GM12878 (cell line): ENCODE results near the gene LMAN2. TPM values are rescaled to one million over a fixed set of nuclear protein-coding genes. Genes with fewer than 3 reads are reported as not detected.

ENCODE experiments used
- ATAC-seq: fragments of 200-7000 bp; cut with Tn5 transposase; 3 replicates; pipeline ENCODE4 v1.9.1; 2020; ENCODE audit warnings: mild to moderate bottlenecking, moderate library complexity
- BruUV-seq: library from RNA; stranded (reverse); fragments of 400-500 nt; replicated peaks from 2 replicates; lab custom pipeline; 2021; lab: Mats Ljungman, UMichigan
- CTCF ChIA-PET: fragments of 300-600 bp; sonication (Branson Sonifier 250); formaldehyde crosslinking; extraction: SDS; loops from one replicate; lab custom pipeline; 2021; ENCODE audit warnings: inconsistent platforms; lab: Yijun Ruan, JAX
- POLR2A ChIA-PET: fragments of 350-600 bp; formaldehyde crosslinking; extraction: SDS; loops from one replicate; lab custom pipeline; 2021; ENCODE audit warnings: inconsistent platforms; lab: Charles Lee
- RAD21 ChIA-PET: fragments of 300-600 bp; sonication (Branson Sonifier 250); formaldehyde crosslinking; loops from one replicate; lab custom pipeline; 2023; ENCODE audit warnings: antibody characterized with exemption; ENCODE audit not compliant: unreplicated experiment; lab: Charles Lee
- SMC1A ChIA-PET: fragments of 300-600 bp; sonication (Branson Sonifier 250); formaldehyde crosslinking; loops from one replicate; lab custom pipeline; 2023; ENCODE audit not compliant: unreplicated experiment, uncharacterized antibody; lab: Charles Lee
- DNase-seq: peaks from one replicate; pipeline ENCODE4 v3.0.0-alpha.2; 2011; ENCODE audit warnings: low read depth, low spot score
- FAIRE-seq: peaks from 3 replicates; lab custom pipeline; 2011; peaks lifted over from hg19 to GRCh38; lab: Jason Lieb, UNC
- H2AFZ ChIP-seq: 2 replicates; pipeline ENCODE4 v1.6.0; 2011; ENCODE audit warnings: low read depth, low read length, control low read depth; ENCODE audit not compliant: control insufficient read depth
- H3K27ac ChIP-seq: 2 replicates; pipeline ENCODE4 v1.5.1; 2011; ENCODE audit warnings: control low read depth; ENCODE audit not compliant: control insufficient read depth, insufficient read depth
- H3K27me3 ChIP-seq, 2 experiments: replicated peaks in 1 of 2; 2 replicates each; pipeline versions ENCODE4 v1.6.0 to v1.6.1; 2011; ENCODE audit warnings: low read length in 1 of 2; ENCODE audit not compliant: control insufficient read depth in 2 of 2, insufficient read depth in 2 of 2
- H3K36me3 ChIP-seq, 2 experiments: 2 replicates each; pipeline ENCODE4 v1.5.1; 2011; ENCODE audit warnings: low read length in 1 of 2; ENCODE audit not compliant: control insufficient read depth in 2 of 2, insufficient read depth in 2 of 2
- H3K4me1 ChIP-seq: 2 replicates; pipeline ENCODE4 v1.6.1; 2011; ENCODE audit warnings: mild to moderate bottlenecking, low read length, moderate library complexity, mixed read lengths; ENCODE audit not compliant: control insufficient read depth, insufficient read depth
- H3K4me2 ChIP-seq: 2 replicates; pipeline ENCODE4 v1.6.0; 2011; ENCODE audit warnings: control low read depth; ENCODE audit not compliant: control insufficient read depth, insufficient read depth
- H3K4me3 ChIP-seq: fragments of 200-600 bp; sonication (generic); 2 replicates; pipeline ENCODE4 v1.5.1; 2016
- H3K79me2 ChIP-seq: 2 replicates; pipeline ENCODE4 v1.6.0; 2011; ENCODE audit warnings: low read length; ENCODE audit not compliant: control insufficient read depth, insufficient read depth
- H3K9ac ChIP-seq: 2 replicates; pipeline ENCODE4 v1.8.0; 2011; ENCODE audit warnings: low read length, control low read depth, mixed read lengths; ENCODE audit not compliant: control insufficient read depth, insufficient read depth
- H3K9me3 ChIP-seq: replicated peaks from 3 replicates; pipeline ENCODE4 v1.5.1; 2011; ENCODE audit warnings: mild to moderate bottlenecking, low read length; ENCODE audit not compliant: control insufficient read depth, insufficient read depth
- H4K20me1 ChIP-seq: 2 replicates; pipeline ENCODE4 v1.6.0; 2011; ENCODE audit not compliant: control insufficient read depth, insufficient read depth
- CEBPZ ChIP-seq: fragments of 150-350 bp; IDR thresholded peaks from 2 replicates; pipeline ENCODE4 v1.6.1; 2016; ENCODE audit warnings: low read depth, low read length
- CREM ChIP-seq: IDR thresholded peaks from 2 replicates; pipeline ENCODE4 v1.6.1; 2014; ENCODE audit warnings: antibody characterized with exemption, low read depth
- NFYA ChIP-seq: IDR thresholded peaks from 2 replicates; pipeline ENCODE4 v1.6.1; 2011; ENCODE audit warnings: low read depth, mild to moderate bottlenecking, low read length, improper control_type of control experiment, borderline replicate concordance
- NR2C2 ChIP-seq: IDR thresholded peaks from 2 replicates; pipeline ENCODE4 v1.6.1; 2011; ENCODE audit warnings: borderline replicate concordance, low read depth; ENCODE audit not compliant: control insufficient read depth, insufficient read length
- PML ChIP-seq: IDR thresholded peaks from 2 replicates; pipeline ENCODE4 v1.6.1; 2012; ENCODE audit warnings: low read length, inconsistent platforms
- RFX5 ChIP-seq: IDR thresholded peaks from 2 replicates; pipeline ENCODE4 v1.6.1; 2011; ENCODE audit warnings: low read depth, low read length, improper control_type of control experiment
- SMAD5 ChIP-seq: IDR thresholded peaks from 2 replicates; pipeline ENCODE4 v1.6.1; 2016; ENCODE audit warnings: antibody characterized with exemption, low read depth
- SMARCA5 ChIP-seq: fragments of 450-650 bp; IDR thresholded peaks from 2 replicates; pipeline ENCODE4 v1.6.1; 2017; ENCODE audit warnings: mild to moderate bottlenecking
- STAT3 ChIP-seq: IDR thresholded peaks from 2 replicates; pipeline ENCODE4 v1.6.1; 2011; ENCODE audit warnings: low read depth, low read length, improper control_type of control experiment
- ZNF217 ChIP-seq: fragments of 450-650 bp; IDR thresholded peaks from 2 replicates; pipeline ENCODE4 v1.6.1; 2017; ENCODE audit warnings: antibody characterized with exemption, mild to moderate bottlenecking
- WGBS: methylation state at CpG from one replicate; pipeline ENCODE4 v1.1.6; 2016; ENCODE audit warnings: low lambda C conversion rate; ENCODE audit not compliant: insufficient replicate concordance, insufficient coverage; ENCODE audit errors: missing lambda C conversion rate; 5-methylcytosine and 5-hydroxymethylcytosine counted together
- in situ Hi-C: fragments of 300-500 bp; cut with MboI; formaldehyde crosslinking; loops from 9 replicates; pipeline ENCODE4 v1.14.3; 2018; ENCODE audit warnings: mixed read lengths
- intact Hi-C: fragments of 100-400 bp; cut with micrococcal nuclease; formaldehyde crosslinking; loops from one replicate; pipeline ENCODE4 v1.14.2; 2022; ENCODE audit not compliant: unreplicated experiment
- polyA plus RNA-seq, 11 experiments: library from polyadenylated mRNA; depleted of rRNA in 4 of 11; unstranded in 6 of 11; stranded (reverse) in 5 of 11; fragments of >200 nt; fragmentation: Nextera tagmentation in 4 of 11; fragmentation: Illumina TruSeq in 1 of 11; extraction: Ambion mirVana in 4 of 11; extraction: Trizol in 1 of 11; gene quantifications; 1 replicate in 1 of 11; 2 replicates in 10 of 11; pipeline versions ENCODE4 v1.2.1 to v1.2.3, GENCODE V29; 2011 to 2016; ENCODE audit warnings: inconsistent platforms in 2 of 11, missing spikeins in 2 of 11, low read depth in 1 of 11
- total RNA-seq, 4 experiments: library from RNA; depleted of rRNA in 3 of 4; stranded (reverse); fragments of >200 nt in 3 of 4; fragmentation: Illumina TruSeq in 1 of 4; extraction: Trizol in 1 of 4; gene quantifications; 2 replicates each; pipeline versions ENCODE4 v1.2.1 to v1.2.3, GENCODE V29; 2013 to 2021

Gene LMAN2
- total and polyA plus RNA-seq, 10 of the 15 experiments (the other 5 are each of a cell fraction or from before 2014, with no cell fraction given) = 2.4 to 264 (median 147) TPM

- Histone ChIP-seq H3K4me3 (peak overlapping the region; percentile 98; the same call in 1 of the 2 replicates), H3K79me2 (peaks cover 52% of the 10 kb centered on the region), H3K27ac (no peak overlapping the region), H3K36me3 (peaks cover 0 to 11% of the 10 kb centered on the region in 2 experiments; a peak in 2 of 4 replicates), H3K4me2 (peak overlapping the region; percentile 90), H3K27me3 (no peaks in the 10 kb centered on the region), H3K4me1 (peaks cover 13% of the 10 kb centered on the region), H3K9me3 (no peaks in the 10 kb centered on the region), H4K20me1 (0 out of 2 replicates have a peak, but pooled peaks cover 3% of the 10 kb centered on the region), H3K9ac (no peak overlapping the region), H2AFZ (no peak overlapping the region)
- in situ Hi-C loops = no loop called here
- no TSS peak for BruUV-seq
- RAD21 ChIA-PET = interaction anchor here (0.9 to 1.0 kb wide), 2 partner anchors 9 to 21 kb away, joined by 3 read pairs; partner anchors contain the start of gene RGS14
- SMC1A ChIA-PET = interaction anchor here (0.6 to 1.8 kb wide), 5 partner anchors 9 to 71 kb away, joined by 3 to 8 read pairs (median 4); partner anchors contain the start of gene RGS14
- CTCF ChIA-PET = interaction anchor here (0.6 to 3.0 kb wide), 7 partner anchors 9 to 106 kb away, joined by 3 to 11 read pairs (median 5); no protein-coding TSS in a partner anchor
- DNase-seq (no peak), ATAC-seq (no peak), FAIRE-seq (no peak)
- POLR2A ChIA-PET = interaction anchor here (0.6 to 1.5 kb wide), 4 partner anchors 9 to 15 kb away, joined by 3 read pairs; partner anchors contain the start of gene RGS14
- 76% methylated on average over 3 of the region's 3 CpGs for WGBS
- TF ChIP-seq CREM (no peak), ZNF217 (no peak), PML (no peak), NR2C2 (no peak), RFX5 (no peak), NFYA (no peak)
- intact Hi-C loops = no loop called here
These were observed 2.2 kb downstream of the LMAN2 start for GRCh38 chr5:177349362-177349647.

GRCh38 chr5:177347699-177348098, 3.8 kb downstream of the LMAN2 start:
- SMC1A ChIA-PET = interaction anchor here (0.6 to 2.0 kb wide), 7 partner anchors 8 to 154 kb away, joined by 3 to 8 read pairs (median 4); no protein-coding TSS in a partner anchor
- Histone ChIP-seq H3K4me1 (peaks cover 13% of the 10 kb centered on the region), H3K4me3 (peak overlapping the region; percentile 53; the same call in 1 of the 2 replicates), H3K9ac (no peak overlapping the region; the same call in 1 of the 2 replicates), H3K4me2 (peak overlapping the region; percentile 53), H4K20me1 (0 out of 2 replicates have a peak, but pooled peaks cover 3% of the 10 kb centered on the region), H3K79me2 (peaks cover 62% of the 10 kb centered on the region), H3K36me3 (peaks cover 0 to 13% of the 10 kb centered on the region in 2 experiments; a peak in 2 of 4 replicates), H3K27ac (no peak overlapping the region), H3K9me3 (no peaks in the 10 kb centered on the region), H3K27me3 (no peaks in the 10 kb centered on the region), H2AFZ (no peak overlapping the region)
- in situ Hi-C loops (no loop called here), intact Hi-C loops (no loop called here)
- FAIRE-seq = no peak
- TF ChIP-seq SMARCA5 = no peak
- TF ChIP-seq CEBPZ = no peak
- no peak for TF ChIP-seq SMAD5
- no peak for TF ChIP-seq STAT3
- ATAC-seq = no peak
- BruUV-seq = no TSS peak
- WGBS = 79% methylated on average over 4 of the region's 4 CpGs
- POLR2A ChIA-PET = no interaction called here
- RAD21 ChIA-PET = no interaction called here
- no peak for DNase-seq
- CTCF ChIA-PET = interaction anchor here (0.6 to 2.9 kb wide), 6 partner anchors 21 to 234 kb away, joined by 3 to 13 read pairs (median 4); no protein-coding TSS in a partner anchor
